Bronchial epithelial cell (primary cell): ENCODE results near the gene MCC. TPM values are rescaled to one million over a fixed set of nuclear protein-coding genes. Genes with fewer than 3 reads are reported as not detected.

Source experiments
- DNase-seq: peaks from one replicate; pipeline ENCODE4 v3.0.0-alpha.2; 2010; ENCODE audit warnings: low read depth
- FAIRE-seq: peaks from 2 replicates; lab custom pipeline; 2011; peaks lifted over from hg19 to GRCh38; lab: Jason Lieb, UNC
- H3K27me3 ChIP-seq: 2 replicates; pipeline ENCODE4 v1.5.1; 2011; ENCODE audit warnings: low read length; ENCODE audit not compliant: control insufficient read depth, insufficient read depth
- H3K36me3 ChIP-seq: 2 replicates; pipeline ENCODE4 v1.5.1; 2011; ENCODE audit warnings: low read length; ENCODE audit not compliant: control insufficient read depth, insufficient read depth
- H3K4me3 ChIP-seq: 2 replicates; pipeline ENCODE4 v1.5.1; 2011; ENCODE audit warnings: mild to moderate bottlenecking, low read depth, low read length, control low read depth
- CTCF ChIP-seq: IDR thresholded peaks from 2 replicates; pipeline ENCODE4 v1.5.1; 2011; ENCODE audit warnings: mild to moderate bottlenecking, moderate library complexity, low read length, control low read depth, inconsistent platforms; ENCODE audit not compliant: insufficient read depth, severe bottlenecking
- total RNA-seq: library from RNA; depleted of rRNA; stranded (reverse); fragments of >200 nt; gene quantifications from 2 replicates; pipeline ENCODE4 v1.2.1, GENCODE V29; 2014

The MCC gene
- total RNA-seq, 1 donor from 2014 or later = 43.2 TPM

GRCh38 chr5:113381791-113382190 lies 106.5 kb downstream of the MCC start:
- H3K4me3 ChIP-seq = no peak overlapping the region
- no peak for TF ChIP-seq CTCF
- no peaks in the 10 kb centered on the region for H3K27me3 ChIP-seq
- H3K36me3 ChIP-seq = peaks cover 3% of the 10 kb centered on the region
- DNase-seq (no peak), FAIRE-seq (no peak)

- FAIRE-seq = no peak
- Histone ChIP-seq H3K27me3 (no peaks in the 10 kb centered on the region), H3K36me3 (peaks cover 3% of the 10 kb centered on the region), H3K4me3 (no peak overlapping the region)
- no peak for TF ChIP-seq CTCF
- DNase-seq = no peak
Measured at GRCh38 chr5:113380807-113381326, 107.4 kb downstream of the MCC start.

GRCh38 chr5:113379936-113380806 lies 108.1 kb downstream of the MCC start:
- H3K36me3 ChIP-seq = peaks cover 3% of the 10 kb centered on the region
- DNase-seq = no peak
- FAIRE-seq = no peak
- H3K4me3 ChIP-seq = no peak overlapping the region
- no peak for TF ChIP-seq CTCF
- H3K27me3 ChIP-seq = no peaks in the 10 kb centered on the region

- TF ChIP-seq CTCF = peak; percentile 75
- DNase-seq = peak; percentile 72
- Histone ChIP-seq H3K4me3 (no peak overlapping the region), H3K36me3 (no peaks in the 10 kb centered on the region), H3K27me3 (no peaks in the 10 kb centered on the region)
- FAIRE-seq = peak; percentile 83
Measured at GRCh38 chr5:113378959-113379541, 109.2 kb downstream of the MCC start.

- H3K4me3 ChIP-seq = no peak overlapping the region
- DNase-seq (peak; percentile 33), FAIRE-seq (no peak)
- H3K27me3 ChIP-seq = no peaks in the 10 kb centered on the region
- no peaks in the 10 kb centered on the region for H3K36me3 ChIP-seq
- TF ChIP-seq CTCF = no peak
Measured at GRCh38 chr5:113378514-113378913, 109.7 kb downstream of the MCC start.
